K562 (cell line): ENCODE measurements around the gene HMG20B. TPM values are rescaled to one million over a fixed set of nuclear protein-coding genes. Genes with fewer than 3 reads are reported as not detected.

Experiments used
- CREB5 ChIP-seq: fragments of 250-450 bp; sonication (Bioruptor Pico); IDR thresholded peaks from 2 replicates; pipeline ENCODE4 v1.5.0; 2020; ENCODE audit warnings: mild to moderate bottlenecking
- EHMT2 ChIP-seq: fragments of 450-650 bp; IDR thresholded peaks from 2 replicates; pipeline ENCODE4 v1.6.1; 2018; ENCODE audit warnings: antibody characterized with exemption
- FOXA3 ChIP-seq, 2 experiments: fragments of 450-650 bp in 1 of 2; sonication (generic) in 1 of 2; formaldehyde crosslinking; IDR thresholded peaks in 1 of 2; conservative IDR thresholded peaks in 1 of 2; 2 replicates each; pipeline versions ENCODE4 v1.4.0 to v1.8.0; 2020 to 2022; ENCODE audit warnings: mild to moderate bottlenecking in 2 of 2, missing genetic modification reagents in 1 of 2
- FOXJ2 ChIP-seq: fragments of 200-800 bp; sonication (Bioruptor generic); IDR thresholded peaks from 2 replicates; pipeline ENCODE4 v1.6.1; 2016; ENCODE audit warnings: missing genetic modification characterization, missing compliant biosample characterization
- HNRNPK ChIP-seq: fragments of 200-400 bp; formaldehyde crosslinking; IDR thresholded peaks from one replicate; pipeline ENCODE4 v1.6.1; 2018; ENCODE audit warnings: mild to moderate bottlenecking, low read depth, low read length; ENCODE audit not compliant: poor library complexity, severe bottlenecking
- HNRNPLL ChIP-seq: fragments of 200-400 bp; formaldehyde crosslinking; IDR thresholded peaks from 2 replicates; pipeline ENCODE4 v1.6.1; 2017; ENCODE audit warnings: low read length, low read depth, mild to moderate bottlenecking; ENCODE audit not compliant: poor library complexity, severe bottlenecking
- JUN ChIP-seq, 2 experiments: sonication (generic) in 1 of 2; formaldehyde crosslinking in 1 of 2; IDR thresholded peaks; 2 replicates each; pipeline versions ENCODE4 v1.6.1 to v1.8.0; 2012 to 2022; ENCODE audit warnings: borderline replicate concordance in 2 of 2, mild to moderate bottlenecking in 2 of 2, improper control_type of control experiment in 1 of 2, low read depth in 1 of 2, low read length in 1 of 2, missing genetic modification reagents in 1 of 2
- JUND ChIP-seq, 2 experiments: IDR thresholded peaks; 2 replicates in 1 of 2; 3 replicates in 1 of 2; pipeline ENCODE4 v1.6.1; 2011; ENCODE audit warnings: borderline replicate concordance in 2 of 2, low read depth in 2 of 2, low read length in 2 of 2, improper control_type of control experiment in 1 of 2, missing biosample characterization in 1 of 2, missing genetic modification characterization in 1 of 2, missing genetic modification reagents in 1 of 2
- MAFK ChIP-seq: IDR thresholded peaks from 2 replicates; pipeline ENCODE4 v1.6.1; 2011; ENCODE audit warnings: low read length, improper control_type of control experiment
- NFE2 ChIP-seq: IDR thresholded peaks from 2 replicates; pipeline ENCODE4 v1.6.1; 2014; ENCODE audit warnings: antibody characterized with exemption, low read depth
- SETDB1 ChIP-seq: IDR thresholded peaks from one replicate; pipeline ENCODE4 v1.6.1; 2012; ENCODE audit warnings: low read length, control low read depth, inconsistent platforms
- SMARCE1 ChIP-seq: fragments of 450-650 bp; IDR thresholded peaks from 2 replicates; pipeline ENCODE4 v1.7.1; 2016; ENCODE audit warnings: mild to moderate bottlenecking
- TEAD4 ChIP-seq, 2 experiments: sonication (generic) in 1 of 2; formaldehyde crosslinking in 1 of 2; IDR thresholded peaks; 2 replicates each; pipeline versions ENCODE4 v1.6.1 to v1.8.0; 2012 to 2022; ENCODE audit warnings: borderline replicate concordance in 1 of 2, inconsistent platforms in 1 of 2, low read length in 1 of 2, mild to moderate bottlenecking in 1 of 2, missing genetic modification reagents in 1 of 2
- TOE1 ChIP-seq, 2 experiments: fragments of 450-650 bp in 1 of 2; sonication (generic) in 1 of 2; formaldehyde crosslinking in 1 of 2; IDR thresholded peaks; 2 replicates each; pipeline versions ENCODE4 v1.7.1 to v1.8.0; 2016 to 2022; ENCODE audit warnings: borderline replicate concordance in 2 of 2, mild to moderate bottlenecking in 2 of 2, antibody characterized with exemption in 1 of 2, inconsistent platforms in 1 of 2, low read depth in 1 of 2, missing genetic modification reagents in 1 of 2, moderate library complexity in 1 of 2
- polyA plus RNA-seq, 8 experiments: library from polyadenylated mRNA; depleted of rRNA in 4 of 8; stranded (reverse) in 5 of 8; unstranded in 3 of 8; fragments of >200 nt; fragmentation: Nextera tagmentation in 2 of 8; fragmentation: Illumina TruSeq in 1 of 8; extraction: Ambion mirVana in 2 of 8; extraction: Trizol in 1 of 8; gene quantifications; 2 replicates each; pipeline versions ENCODE4 v1.2.1 to v1.2.3, GENCODE V29; 2011 to 2014; ENCODE audit warnings: inconsistent platforms in 1 of 8, missing spikeins in 1 of 8
- total RNA-seq, 7 experiments: library from RNA; depleted of rRNA in 6 of 7; stranded (reverse); fragments of >200 nt in 6 of 7; fragmentation: Illumina TruSeq in 2 of 7; extraction: Trizol in 2 of 7; gene quantifications; 2 replicates each; pipeline versions ENCODE4 v1.2.1 to v1.2.3, GENCODE V29; 2011 to 2021; ENCODE audit warnings: low replicate concordance in 1 of 7
- TF ChIP-seq, protein P1 (sequence below): fragments of 250-450 bp; sonication (Bioruptor Pico); IDR thresholded peaks from 2 replicates; pipeline ENCODE4 v1.8.0; 2022; ENCODE audit warnings: moderate library complexity, mild to moderate bottlenecking, inconsistent platforms
- TF ChIP-seq, protein P2 (sequence below), 2 experiments: fragments of 450-650 bp; IDR thresholded peaks; 2 replicates each; pipeline ENCODE4 v1.6.1; 2018; ENCODE audit warnings: mild to moderate bottlenecking in 2 of 2, low read depth in 1 of 2; ENCODE audit not compliant: partially characterized antibody in 2 of 2

The HMG20B gene
- total and polyA plus RNA-seq, 9 of the 15 experiments (the other 6 are each of a cell fraction or from before 2014, with no cell fraction given): 0.35 to 172 (median 38.6) TPM

DNA sequence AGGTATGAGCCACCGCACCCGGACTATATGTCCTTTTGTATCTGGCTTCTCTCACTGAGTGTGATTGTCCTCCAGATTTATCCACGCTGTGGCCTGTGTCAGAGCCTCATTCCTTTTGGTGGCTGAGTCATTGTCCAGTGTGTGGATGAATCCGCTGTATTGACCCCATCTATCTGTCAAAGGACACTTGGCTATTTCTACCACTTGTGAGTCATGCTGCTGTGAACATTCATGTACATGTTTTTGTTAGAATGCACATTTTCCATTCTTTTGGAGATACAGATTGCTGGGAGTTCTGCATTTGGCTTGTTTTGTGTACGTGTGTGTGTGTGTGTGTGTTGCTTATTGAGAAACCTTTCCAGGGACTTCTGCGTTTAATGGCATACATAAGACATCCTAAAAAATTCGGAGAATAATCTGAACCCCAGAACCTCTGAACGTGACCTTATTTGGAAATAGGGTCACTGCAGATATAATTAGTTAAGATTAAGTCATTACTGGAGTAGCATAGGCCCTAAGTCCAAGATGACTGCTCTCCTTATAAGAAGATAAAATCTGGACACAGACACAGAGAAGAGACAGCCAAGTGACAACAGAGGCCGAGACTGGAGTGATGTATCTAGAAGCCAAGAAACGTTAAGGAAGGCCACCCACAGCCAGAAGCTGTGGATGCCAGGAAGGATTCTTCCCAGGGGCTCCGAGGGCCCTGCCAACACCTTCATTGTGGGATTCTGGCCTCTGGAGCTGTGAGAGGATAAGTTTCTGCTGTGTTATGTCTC lies 7.6 kb downstream of the HMG20B start (continued):
- TF ChIP-seq SETDB1: no peak
- peak; percentile 91 for TF ChIP-seq NFE2
- TF ChIP-seq MAFK: peak; percentile 63; the same call in 1 of the 2 replicates
- peak; percentile 63; the same call in 1 of the 2 replicates for TF ChIP-seq EHMT2
- no peak for TF ChIP-seq HNRNPLL
- TF ChIP-seq, protein P1, sequence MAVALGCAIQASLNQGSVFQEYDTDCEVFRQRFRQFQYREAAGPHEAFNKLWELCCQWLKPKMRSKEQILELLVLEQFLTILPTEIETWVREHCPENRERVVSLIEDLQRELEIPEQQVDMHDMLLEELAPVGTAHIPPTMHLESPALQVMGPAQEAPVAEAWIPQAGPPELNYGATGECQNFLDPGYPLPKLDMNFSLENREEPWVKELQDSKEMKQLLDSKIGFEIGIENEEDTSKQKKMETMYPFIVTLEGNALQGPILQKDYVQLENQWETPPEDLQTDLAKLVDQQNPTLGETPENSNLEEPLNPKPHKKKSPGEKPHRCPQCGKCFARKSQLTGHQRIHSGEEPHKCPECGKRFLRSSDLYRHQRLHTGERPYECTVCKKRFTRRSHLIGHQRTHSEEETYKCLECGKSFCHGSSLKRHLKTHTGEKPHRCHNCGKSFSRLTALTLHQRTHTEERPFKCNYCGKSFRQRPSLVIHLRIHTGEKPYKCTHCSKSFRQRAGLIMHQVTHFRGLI (CRISPR knock-in tag): no peak
- peak; percentile 41; the same call in 1 of the 2 replicates for TF ChIP-seq TOE1 (IDR thresholded peaks at IDR 0.05; ENCODE audit: borderline replicate concordance)
- TF ChIP-seq TOE1 (CRISPR knock-in tag; IDR thresholded peaks at IDR 0.05; ENCODE audit: borderline replicate concordance, low read depth): no peak
- peak; percentile 40; the same call in 1 of the 2 replicates for TF ChIP-seq TEAD4 (IDR thresholded peaks at IDR 0.05; ENCODE audit: low read length)
- no peak for TF ChIP-seq TEAD4 (CRISPR knock-in tag; IDR thresholded peaks at IDR 0.05; ENCODE audit: borderline replicate concordance)
- TF ChIP-seq HNRNPK: no peak
- peak; percentile 91 for TF ChIP-seq JUND (IDR thresholded peaks at IDR 0.05; ENCODE audit: borderline replicate concordance, low read depth, low read length)
- TF ChIP-seq JUND (tag; IDR thresholded peaks at IDR 0.05; ENCODE audit: borderline replicate concordance, low read depth, low read length): peak; percentile 89; the same call in 2 of the 3 replicates
- no peak for TF ChIP-seq CREB5 (CRISPR knock-in tag)
- no peak for TF ChIP-seq FOXJ2
- TF ChIP-seq, protein P2, sequence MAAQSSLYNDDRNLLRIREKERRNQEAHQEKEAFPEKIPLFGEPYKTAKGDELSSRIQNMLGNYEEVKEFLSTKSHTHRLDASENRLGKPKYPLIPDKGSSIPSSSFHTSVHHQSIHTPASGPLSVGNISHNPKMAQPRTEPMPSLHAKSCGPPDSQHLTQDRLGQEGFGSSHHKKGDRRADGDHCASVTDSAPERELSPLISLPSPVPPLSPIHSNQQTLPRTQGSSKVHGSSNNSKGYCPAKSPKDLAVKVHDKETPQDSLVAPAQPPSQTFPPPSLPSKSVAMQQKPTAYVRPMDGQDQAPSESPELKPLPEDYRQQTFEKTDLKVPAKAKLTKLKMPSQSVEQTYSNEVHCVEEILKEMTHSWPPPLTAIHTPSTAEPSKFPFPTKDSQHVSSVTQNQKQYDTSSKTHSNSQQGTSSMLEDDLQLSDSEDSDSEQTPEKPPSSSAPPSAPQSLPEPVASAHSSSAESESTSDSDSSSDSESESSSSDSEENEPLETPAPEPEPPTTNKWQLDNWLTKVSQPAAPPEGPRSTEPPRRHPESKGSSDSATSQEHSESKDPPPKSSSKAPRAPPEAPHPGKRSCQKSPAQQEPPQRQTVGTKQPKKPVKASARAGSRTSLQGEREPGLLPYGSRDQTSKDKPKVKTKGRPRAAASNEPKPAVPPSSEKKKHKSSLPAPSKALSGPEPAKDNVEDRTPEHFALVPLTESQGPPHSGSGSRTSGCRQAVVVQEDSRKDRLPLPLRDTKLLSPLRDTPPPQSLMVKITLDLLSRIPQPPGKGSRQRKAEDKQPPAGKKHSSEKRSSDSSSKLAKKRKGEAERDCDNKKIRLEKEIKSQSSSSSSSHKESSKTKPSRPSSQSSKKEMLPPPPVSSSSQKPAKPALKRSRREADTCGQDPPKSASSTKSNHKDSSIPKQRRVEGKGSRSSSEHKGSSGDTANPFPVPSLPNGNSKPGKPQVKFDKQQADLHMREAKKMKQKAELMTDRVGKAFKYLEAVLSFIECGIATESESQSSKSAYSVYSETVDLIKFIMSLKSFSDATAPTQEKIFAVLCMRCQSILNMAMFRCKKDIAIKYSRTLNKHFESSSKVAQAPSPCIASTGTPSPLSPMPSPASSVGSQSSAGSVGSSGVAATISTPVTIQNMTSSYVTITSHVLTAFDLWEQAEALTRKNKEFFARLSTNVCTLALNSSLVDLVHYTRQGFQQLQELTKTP (IDR thresholded peaks at IDR 0.05; ENCODE audit: low read depth in 1 of 2, partially characterized antibody in 2 of 2): peak in 1 of 2 experiments; percentile 46
- TF ChIP-seq FOXA3 (CRISPR knock-in tag; conservative IDR thresholded peaks at IDR 0.05 in 1 of 2, IDR thresholded peaks at IDR 0.05 in 1 of 2): 0 out of 4 replicates have a peak, but pooled peaks of 1 of the 2 experiments have one; percentile 28
- TF ChIP-seq JUN (IDR thresholded peaks at IDR 0.05; ENCODE audit: borderline replicate concordance, low read depth, low read length): peak; percentile 87
- peak; percentile 22; the same call in 1 of the 2 replicates for TF ChIP-seq JUN (CRISPR knock-in tag; IDR thresholded peaks at IDR 0.05; ENCODE audit: borderline replicate concordance)
- TF ChIP-seq SMARCE1: peak; percentile 87
